Endothelial cell of umbilical vein (primary cell): ENCODE data around the gene MARS1. TPM values are rescaled to one million over a fixed set of nuclear protein-coding genes. Genes with fewer than 3 reads are reported as not detected.
A peak's percentile ranks its signal among the peaks of the same experiment; 100 is the strongest.

ENCODE experiments used
- BruUV-seq: library from RNA; stranded (reverse); fragments of 400-500 nt; replicated peaks from 2 replicates; lab custom pipeline; 2021; lab: Mats Ljungman, UMichigan
- CTCF ChIA-PET: fragments of 300-600, 350-600 bp; sonication (Branson Sonifier 250); formaldehyde crosslinking; loops from one replicate; lab custom pipeline; 2021; ENCODE audit warnings: antibody characterized with exemption, inconsistent platforms; lab: Charles Lee
- POLR2A ChIA-PET: fragments of 300-600, 350-600 bp; sonication (Branson Sonifier 250); formaldehyde crosslinking; loops from one replicate; lab custom pipeline; 2021; ENCODE audit warnings: antibody characterized with exemption, inconsistent platforms; lab: Charles Lee
- DNase-seq: peaks from one replicate; pipeline ENCODE4 v3.0.0-alpha.2; 2011; ENCODE audit warnings: low read depth, low spot score
- FAIRE-seq: peaks from 2 replicates; lab custom pipeline; 2011; peaks lifted over from hg19 to GRCh38; lab: Jason Lieb, UNC
- H2AFZ ChIP-seq: 2 replicates; pipeline ENCODE4 v1.6.0; 2012; ENCODE audit warnings: low read depth, low read length, control low read depth, inconsistent platforms
- H3K27ac ChIP-seq: 2 replicates; pipeline ENCODE4 v1.5.1; 2011; ENCODE audit warnings: low read depth, mild to moderate bottlenecking, control low read depth, low read length, moderate library complexity; ENCODE audit not compliant: insufficient read depth
- H3K27me3 ChIP-seq, 2 experiments: 2 replicates each; pipeline versions ENCODE4 v1.6.0 to v1.6.1; 2011; ENCODE audit warnings: low read length in 2 of 2, mixed read lengths in 1 of 2; ENCODE audit not compliant: control insufficient read depth in 2 of 2, insufficient read depth in 2 of 2
- H3K36me3 ChIP-seq, 2 experiments: 2 replicates in 1 of 2; 3 replicates in 1 of 2; pipeline ENCODE4 v1.5.1; 2011; ENCODE audit warnings: low read length in 2 of 2, mild to moderate bottlenecking in 1 of 2, moderate library complexity in 1 of 2; ENCODE audit not compliant: control insufficient read depth in 2 of 2, insufficient read depth in 2 of 2; ENCODE audit errors: extremely low read depth in 1 of 2
- H3K4me1 ChIP-seq: 3 replicates; pipeline ENCODE4 v1.5.1; 2011; ENCODE audit warnings: mild to moderate bottlenecking, low read length; ENCODE audit not compliant: control insufficient read depth, insufficient read depth; ENCODE audit errors: extremely low read depth
- H3K4me2 ChIP-seq: 2 replicates; pipeline ENCODE4 v1.6.1; 2011; ENCODE audit warnings: low read length, control low read depth, mixed read lengths; ENCODE audit not compliant: insufficient read depth
- H3K4me3 ChIP-seq, 3 experiments: fragments of 200-600 bp in 1 of 3; sonication (generic), shearing (Covaris generic) in 1 of 3; replicated peaks in 1 of 3; 2 replicates each; pipeline ENCODE4 v1.5.1; 2011 to 2016; ENCODE audit warnings: control low read depth in 3 of 3, low read length in 3 of 3, mild to moderate bottlenecking in 2 of 3, inconsistent platforms in 1 of 3, low read depth in 1 of 3, moderate library complexity in 1 of 3; ENCODE audit not compliant: insufficient read depth in 1 of 3
- H3K79me2 ChIP-seq: 2 replicates; pipeline ENCODE4 v1.6.0; 2012; ENCODE audit warnings: low read length, inconsistent platforms; ENCODE audit not compliant: control insufficient read depth, insufficient read depth
- H3K9ac ChIP-seq: replicated peaks from 2 replicates; pipeline ENCODE3; 2011; ENCODE audit warnings: low read length, control low read depth; ENCODE audit not compliant: insufficient read depth; ENCODE audit errors: extremely low read depth
- H3K9me1 ChIP-seq: replicated peaks from 3 replicates; pipeline ENCODE4 v1.6.0; 2011; ENCODE audit warnings: mild to moderate bottlenecking, low read length; ENCODE audit not compliant: control insufficient read depth, insufficient read depth; ENCODE audit errors: extremely low read depth
- H3K9me3 ChIP-seq: replicated peaks from 2 replicates; pipeline ENCODE4 v1.5.1; 2012; ENCODE audit warnings: low read length, inconsistent platforms; ENCODE audit not compliant: control insufficient read depth, insufficient read depth
- H4K20me1 ChIP-seq: replicated peaks from 2 replicates; pipeline ENCODE3; 2011; ENCODE audit warnings: mild to moderate bottlenecking, low read length; ENCODE audit not compliant: control insufficient read depth, insufficient read depth; ENCODE audit errors: extremely low read depth
- EZH2 ChIP-seq: IDR thresholded peaks from 2 replicates; pipeline ENCODE4 v1.6.1; 2012; ENCODE audit warnings: borderline replicate concordance, low read depth, mild to moderate bottlenecking, moderate library complexity, low read length, inconsistent platforms; ENCODE audit not compliant: severe bottlenecking
- FOS ChIP-seq: IDR thresholded peaks from 2 replicates; pipeline ENCODE4 v1.6.1; 2011; ENCODE audit warnings: mild to moderate bottlenecking, low read length, moderate library complexity, borderline replicate concordance; ENCODE audit not compliant: insufficient read depth
- GATA2 ChIP-seq: IDR thresholded peaks from 2 replicates; pipeline ENCODE4 v1.7.0; 2011; ENCODE audit warnings: low read depth, mild to moderate bottlenecking, moderate library complexity, mixed read lengths, low read length; ENCODE audit not compliant: insufficient read length, insufficient read depth
- JUN ChIP-seq: IDR thresholded peaks from 2 replicates; pipeline ENCODE4 v1.6.1; 2011; ENCODE audit warnings: borderline replicate concordance, low read depth; ENCODE audit not compliant: insufficient read length, insufficient read depth
- MYC ChIP-seq: IDR thresholded peaks from one replicate; pipeline ENCODE4 v1.6.1; 2011; ENCODE audit warnings: mild to moderate bottlenecking, low read depth, low read length
- POLR2A ChIP-seq: IDR thresholded peaks from 2 replicates; pipeline ENCODE4 v1.6.1; 2012; ENCODE audit warnings: low read depth, mild to moderate bottlenecking, control low read depth, low read length
- POLR2AphosphoS5 ChIP-seq: IDR thresholded peaks from 2 replicates; pipeline ENCODE4 v1.6.1; 2012; ENCODE audit warnings: low read depth, mild to moderate bottlenecking, control low read depth, low read length, moderate library complexity; ENCODE audit not compliant: insufficient read depth
- dilution Hi-C: fragments of 300-500 bp; cut with MboI; formaldehyde crosslinking; loops from one replicate; pipeline ENCODE4 v1.15.0; 2019; ENCODE audit warnings: low sequenced_read_pairs; ENCODE audit not compliant: extremely low pct_ligation_motif_present
- intact Hi-C: fragments of 100-400 bp; cut with micrococcal nuclease; formaldehyde crosslinking; loops from one replicate; pipeline ENCODE4 v1.10.0; 2022
- polyA plus RNA-seq, 4 experiments: library from polyadenylated mRNA; depleted of rRNA in 3 of 4; stranded (reverse) in 3 of 4; unstranded in 1 of 4; fragments of >200 nt; gene quantifications; 2 replicates each; pipeline versions ENCODE4 v1.2.1 to v1.2.3, GENCODE V29; 2011 to 2012; ENCODE audit warnings: missing spikeins in 1 of 4
- total RNA-seq: library from RNA; stranded (reverse); gene quantifications from 2 replicates; pipeline ENCODE4 v1.2.3, GENCODE V29; 2021
- TF ChIP-seq, protein P1 (sequence below): IDR thresholded peaks from 2 replicates; pipeline ENCODE4 v1.6.1; 2011; ENCODE audit not compliant: insufficient read depth, insufficient read length
- TF ChIP-seq, protein P2 (sequence below), 2 donors: IDR thresholded peaks; 1 replicate in 1 of 2; 2 replicates in 1 of 2; pipeline ENCODE4 v1.5.1; 2011; ENCODE audit warnings: low read length in 2 of 2, mild to moderate bottlenecking in 2 of 2, moderate library complexity in 2 of 2, control low read depth in 1 of 2, inconsistent platforms in 1 of 2, low read depth in 1 of 2; ENCODE audit not compliant: insufficient read depth in 1 of 2; ENCODE audit errors: extremely low read depth in 1 of 2

The MARS1 gene
- total and polyA plus RNA-seq, 2 donors (not counting 3 experiments of a cell fraction or from before 2014, with no cell fraction given) = 118 to 212 TPM

DNA sequence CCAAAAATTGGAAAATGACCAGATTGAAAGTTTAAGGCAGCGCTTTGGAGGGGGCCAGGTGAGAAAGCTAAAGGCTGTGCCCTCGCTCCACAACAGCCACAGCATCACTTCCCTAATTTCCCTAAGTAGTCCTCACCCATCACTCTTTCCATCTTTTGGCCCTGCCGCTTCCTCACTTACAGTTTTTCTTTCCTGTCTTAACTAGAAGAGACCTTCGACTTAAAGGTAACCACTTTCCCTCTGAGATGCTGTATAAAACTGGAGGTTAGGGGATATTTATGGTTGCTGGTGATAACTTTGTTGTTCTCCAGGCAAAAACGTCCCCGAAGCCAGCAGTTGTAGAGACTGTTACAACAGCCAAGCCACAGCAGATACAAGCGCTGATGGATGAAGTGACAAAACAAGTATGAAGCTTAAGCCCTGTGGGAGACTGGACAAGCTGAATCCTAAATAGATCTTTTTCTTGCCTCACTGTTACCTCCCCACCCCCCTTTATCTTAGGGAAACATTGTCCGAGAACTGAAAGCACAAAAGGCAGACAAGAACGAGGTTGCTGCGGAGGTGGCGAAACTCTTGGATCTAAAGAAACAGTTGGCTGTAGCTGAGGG, 28.2 kb downstream of the MARS1 start:
- BruUV-seq = TSS peak; percentile 5
- DNase-seq (no peak), FAIRE-seq (no peak)
- H2AFZ ChIP-seq = no peak overlapping the region
- no peak overlapping the region for H3K4me2 ChIP-seq
- dilution Hi-C loops (no loop called here), intact Hi-C loops (no loop called here)
- no peaks in the 10 kb centered on the region for H4K20me1 ChIP-seq
- H3K79me2 ChIP-seq = peaks cover 23% of the 10 kb centered on the region
- H3K4me1 ChIP-seq = peaks cover 23% of the 10 kb centered on the region
- no peaks in the 10 kb centered on the region for H3K27me3 ChIP-seq
- H3K9me1 ChIP-seq = no peaks in the 10 kb centered on the region
- H3K9me3 ChIP-seq = no peaks in the 10 kb centered on the region
- ChIA-PET CTCF (interaction anchor here (1.8 kb wide), 1 partner anchor 11 kb away, joined by 4 read pairs; no protein-coding TSS in a partner anchor), POLR2A (interaction anchor here (0.9 kb wide), 1 partner anchor 17 kb away, joined by 4 read pairs; no protein-coding TSS in a partner anchor)
- no peak overlapping the region for H3K9ac ChIP-seq
- no peak for TF ChIP-seq POLR2A
- H3K27ac ChIP-seq = no peak overlapping the region
- H3K36me3 ChIP-seq = peaks cover 33 to 45% of the 10 kb centered on the region in 2 experiments
- no peak overlapping the region for H3K4me3 ChIP-seq

DNA sequence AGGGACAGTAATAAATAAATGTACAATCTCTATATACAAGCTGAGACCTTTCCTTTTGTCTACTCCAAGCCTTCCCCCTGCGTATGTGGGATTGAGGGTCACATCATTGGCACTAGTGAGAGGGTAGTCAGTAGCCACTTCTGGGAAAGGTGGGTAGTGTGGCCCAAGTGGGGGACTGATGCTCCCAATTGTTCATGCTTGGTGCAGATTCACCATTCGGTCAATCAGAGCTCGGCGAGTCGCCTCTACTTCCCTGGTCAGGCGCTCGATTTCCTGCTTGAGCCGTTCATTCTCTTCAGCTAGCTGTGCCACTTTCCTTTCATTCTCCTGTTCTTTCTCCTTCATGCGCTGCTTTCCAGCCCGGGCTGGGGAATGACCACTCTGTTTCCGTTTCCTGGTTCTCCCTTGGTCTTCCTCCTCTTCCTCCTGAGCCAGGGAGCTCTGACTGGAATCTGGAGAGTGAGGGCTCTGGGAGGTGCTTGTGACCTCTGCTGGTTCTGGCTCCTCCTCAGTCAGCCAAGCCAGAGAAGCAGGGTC, 28.8 kb downstream of the MARS1 start:
- no peaks in the 10 kb centered on the region for H3K27me3 ChIP-seq
- intact Hi-C loops = no loop called here
- no peak for DNase-seq
- peaks cover 30 to 41% of the 10 kb centered on the region in 2 experiments for H3K36me3 ChIP-seq
- dilution Hi-C loops = no loop called here
- H3K79me2 ChIP-seq = peaks cover 23% of the 10 kb centered on the region
- H3K9me1 ChIP-seq = no peaks in the 10 kb centered on the region
- no peak overlapping the region for H3K27ac ChIP-seq
- peak; percentile 28 for FAIRE-seq
- TF ChIP-seq POLR2A (no peak), MYC (no peak), GATA2 (no peak), JUN (no peak), FOS (no peak), EZH2 (no peak), POLR2AphosphoS5 (no peak)
- TF ChIP-seq, protein P1, sequence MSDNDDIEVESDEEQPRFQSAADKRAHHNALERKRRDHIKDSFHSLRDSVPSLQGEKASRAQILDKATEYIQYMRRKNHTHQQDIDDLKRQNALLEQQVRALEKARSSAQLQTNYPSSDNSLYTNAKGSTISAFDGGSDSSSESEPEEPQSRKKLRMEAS = no peak
- TF ChIP-seq, protein P2, sequence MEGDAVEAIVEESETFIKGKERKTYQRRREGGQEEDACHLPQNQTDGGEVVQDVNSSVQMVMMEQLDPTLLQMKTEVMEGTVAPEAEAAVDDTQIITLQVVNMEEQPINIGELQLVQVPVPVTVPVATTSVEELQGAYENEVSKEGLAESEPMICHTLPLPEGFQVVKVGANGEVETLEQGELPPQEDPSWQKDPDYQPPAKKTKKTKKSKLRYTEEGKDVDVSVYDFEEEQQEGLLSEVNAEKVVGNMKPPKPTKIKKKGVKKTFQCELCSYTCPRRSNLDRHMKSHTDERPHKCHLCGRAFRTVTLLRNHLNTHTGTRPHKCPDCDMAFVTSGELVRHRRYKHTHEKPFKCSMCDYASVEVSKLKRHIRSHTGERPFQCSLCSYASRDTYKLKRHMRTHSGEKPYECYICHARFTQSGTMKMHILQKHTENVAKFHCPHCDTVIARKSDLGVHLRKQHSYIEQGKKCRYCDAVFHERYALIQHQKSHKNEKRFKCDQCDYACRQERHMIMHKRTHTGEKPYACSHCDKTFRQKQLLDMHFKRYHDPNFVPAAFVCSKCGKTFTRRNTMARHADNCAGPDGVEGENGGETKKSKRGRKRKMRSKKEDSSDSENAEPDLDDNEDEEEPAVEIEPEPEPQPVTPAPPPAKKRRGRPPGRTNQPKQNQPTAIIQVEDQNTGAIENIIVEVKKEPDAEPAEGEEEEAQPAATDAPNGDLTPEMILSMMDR (IDR thresholded peaks at IDR 0.05; ENCODE audit: extremely low read depth in 1 of 2, insufficient read depth in 1 of 2, low read depth in 1 of 2, low read length in 2 of 2) = no peak
- CTCF ChIA-PET = interaction anchor here (1.8 kb wide), 1 partner anchor 12 kb away, joined by 4 read pairs; no protein-coding TSS in a partner anchor
- H3K4me2 ChIP-seq = no peak overlapping the region
- H3K9ac ChIP-seq = no peak overlapping the region
- H3K4me1 ChIP-seq = peaks cover 28% of the 10 kb centered on the region
- POLR2A ChIA-PET = interaction anchor here (0.9 kb wide), 1 partner anchor 17 kb away, joined by 4 read pairs; no protein-coding TSS in a partner anchor
- no peaks in the 10 kb centered on the region for H4K20me1 ChIP-seq
- no peak overlapping the region for H3K4me3 ChIP-seq
- no peaks in the 10 kb centered on the region for H3K9me3 ChIP-seq
- H2AFZ ChIP-seq = no peak overlapping the region
- no TSS peak for BruUV-seq
